RPMI8226 (cell line): Measurements from ENCODE around the gene INAFM1.
A peak's percentile ranks its signal among the peaks of the same experiment; 100 is the strongest.
"Not testable (repeated sequence)": the region's sequence is repeated elsewhere in the genome, so short reads cannot be mapped to it uniquely, and the experiment has no call there.

Experiments
- DNase-seq: peaks from one replicate; pipeline ENCODE4 v3.0.0-alpha.2; 2015

Gene INAFM1

GRCh38 chr19:47271949-47272348 is 2.7 kb upstream of the INAFM1 start:
- no peak for DNase-seq

GRCh38 chr19:47272448-47273312 is 2.0 kb upstream of the INAFM1 start:
- no peak for DNase-seq

GRCh38 chr19:47273313-47274070 is 1.2 kb upstream of the INAFM1 start:
- peak; percentile 85 for DNase-seq

- DNase-seq, result peak; percentile 22
Observed at GRCh38 chr19:47274891-47275761, 441 bp downstream of the INAFM1 start.

GRCh38 chr19:47275791-47276461 is 1.2 kb downstream of the INAFM1 start:
- no peak for DNase-seq

GRCh38 chr19:47276513-47276912 is 1.8 kb downstream of the INAFM1 start:
- not testable (repeated sequence) for DNase-seq

GRCh38 chr19:47280183-47280797 is 5.6 kb downstream of the INAFM1 start:
- peak; percentile 56 for DNase-seq

- DNase-seq, result no peak
Observed at GRCh38 chr19:47283405-47284059, 8.8 kb downstream of the INAFM1 start.

- DNase-seq, result peak; percentile 69
Observed at GRCh38 chr19:47284324-47284899, 9.7 kb downstream of the INAFM1 start.

- peak; percentile 87 for DNase-seq
Observed at GRCh38 chr19:47296036-47296435, 21.4 kb downstream of the INAFM1 start.

- not testable (repeated sequence) for DNase-seq
Observed at GRCh38 chr19:47300867-47301266, 26.2 kb downstream of the INAFM1 start.

- DNase-seq, result no peak
Observed at GRCh38 chr19:47302249-47302648, 27.6 kb downstream of the INAFM1 start.

- DNase-seq, result no peak
Observed at GRCh38 chr19:47303966-47304365, 29.3 kb downstream of the INAFM1 start.

- peak; percentile 70 for DNase-seq
Observed at GRCh38 chr19:47305309-47305751, 30.6 kb downstream of the INAFM1 start.

- no peak for DNase-seq
Observed at GRCh38 chr19:47306303-47306702, 31.6 kb downstream of the INAFM1 start.

- no peak for DNase-seq
Observed at GRCh38 chr19:47309038-47309437, 34.4 kb downstream of the INAFM1 start.

- no peak for DNase-seq
Observed at GRCh38 chr19:47309608-47310007, 34.9 kb downstream of the INAFM1 start, which contains the start of gene C5AR1. Gene C5AR1 (plus strand): TSS chr19:47309861. CDS start chr19:47309896, 35 bp downstream.

- no peak for DNase-seq
Observed at GRCh38 chr19:47310323-47310722, 35.6 kb downstream of the INAFM1 start.

GRCh38 chr19:47310819-47311218 is 36.1 kb downstream of the INAFM1 start:
- DNase-seq, result peak; percentile 79

- DNase-seq, result no peak
Observed at GRCh38 chr19:47312366-47313006, 37.8 kb downstream of the INAFM1 start.
